NB4 (cell line): ENCODE results near the gene MEI1.
"Not testable (repeated sequence)": the region's sequence is repeated elsewhere in the genome, so short reads cannot be mapped to it uniquely, and the experiment has no call there.

Source experiments
- DNase-seq: peaks from one replicate; pipeline ENCODE4 v3.0.0; 2010; ENCODE audit warnings: low read depth
- H3K4me3 ChIP-seq: one replicate; pipeline ENCODE4 v1.5.1; 2011; ENCODE audit warnings: mild to moderate bottlenecking, low read depth, low read length, moderate library complexity
- CTCF ChIP-seq: IDR thresholded peaks from one replicate; pipeline ENCODE4 v1.5.1; 2012; ENCODE audit warnings: low read depth, low read length
- MYC ChIP-seq: IDR thresholded peaks from 2 replicates; pipeline ENCODE4 v1.6.1; 2011; ENCODE audit warnings: low read depth, low read length
- POLR2A ChIP-seq: IDR thresholded peaks from 2 replicates; pipeline ENCODE4 v1.6.1; 2011; ENCODE audit warnings: mild to moderate bottlenecking; ENCODE audit not compliant: insufficient read length; ENCODE audit errors: extremely low read depth
- TF ChIP-seq, protein P1 (sequence below): IDR thresholded peaks from 2 replicates; pipeline ENCODE4 v1.6.1; 2011; ENCODE audit warnings: low read depth, low read length

MEI1 gene

GRCh38 chr22:41658869-41659268, 40.4 kb upstream of the MEI1 start:
- no peak for TF ChIP-seq CTCF
- TF ChIP-seq POLR2A, result no peak
- TF ChIP-seq MYC, result no peak
- H3K4me3 ChIP-seq, result no peak overlapping the region
- no peak for DNase-seq

- no peak overlapping the region for H3K4me3 ChIP-seq
- no peak for TF ChIP-seq CTCF
- TF ChIP-seq, protein P1, sequence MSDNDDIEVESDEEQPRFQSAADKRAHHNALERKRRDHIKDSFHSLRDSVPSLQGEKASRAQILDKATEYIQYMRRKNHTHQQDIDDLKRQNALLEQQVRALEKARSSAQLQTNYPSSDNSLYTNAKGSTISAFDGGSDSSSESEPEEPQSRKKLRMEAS, result no peak
- TF ChIP-seq MYC, result no peak
- TF ChIP-seq POLR2A, result no peak
- DNase-seq, result no peak
Measured at GRCh38 chr22:41659941-41660340, 39.4 kb upstream of the MEI1 start.

GRCh38 chr22:41660416-41660815, 38.9 kb upstream of the MEI1 start:
- no peak for DNase-seq
- H3K4me3 ChIP-seq, result no peak overlapping the region
- TF ChIP-seq, protein P1, result no peak
- no peak for TF ChIP-seq POLR2A
- TF ChIP-seq MYC, result no peak
- TF ChIP-seq CTCF, result no peak

- H3K4me3 ChIP-seq, result no peak overlapping the region
- TF ChIP-seq CTCF (no peak), MYC (no peak), POLR2A (no peak)
- TF ChIP-seq, protein P1, result no peak
- DNase-seq, result no peak
Measured at GRCh38 chr22:41661088-41661487, 38.2 kb upstream of the MEI1 start.

DNA sequence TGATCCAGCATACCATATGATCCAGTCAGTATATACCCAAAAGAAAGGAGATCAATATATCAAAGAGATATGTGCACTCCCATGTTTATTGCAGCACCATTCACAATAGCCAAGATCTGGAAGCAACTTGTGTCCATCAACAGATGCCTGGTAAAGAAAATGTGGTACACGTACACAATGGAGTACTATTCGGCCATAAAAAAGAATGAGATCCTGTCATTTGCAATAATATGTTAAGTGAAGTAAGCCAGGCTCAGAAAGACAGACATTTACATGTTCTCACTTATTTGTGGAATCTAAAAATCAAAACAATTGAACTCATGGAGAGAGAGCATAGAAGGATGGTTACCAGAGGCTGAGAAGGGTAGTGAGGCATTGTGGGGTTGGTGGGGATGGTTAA, 37.6 kb upstream of the MEI1 start:
- H3K4me3 ChIP-seq, result no peak overlapping the region
- no peak for DNase-seq
- no peak for TF ChIP-seq MYC
- TF ChIP-seq, protein P1, result no peak
- no peak for TF ChIP-seq POLR2A

DNA sequence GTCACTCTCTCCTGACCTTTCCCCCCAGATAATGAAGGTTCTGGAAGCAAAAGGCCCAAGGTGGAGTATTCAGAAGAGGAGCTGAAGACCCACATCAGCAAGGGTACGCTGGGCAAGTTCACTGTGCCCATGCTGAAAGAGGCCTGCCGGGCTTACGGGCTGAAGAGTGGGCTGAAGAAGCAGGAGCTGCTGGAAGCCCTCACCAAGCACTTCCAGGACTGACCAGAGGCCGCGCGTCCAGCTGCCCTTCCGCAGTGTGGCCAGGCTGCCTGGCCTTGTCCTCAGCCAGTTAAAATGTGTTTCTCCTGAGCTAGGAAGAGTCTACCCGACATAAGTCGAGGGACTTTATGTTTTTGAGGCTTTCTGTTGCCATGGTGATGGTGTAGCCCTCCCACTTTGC, 35.7 kb upstream of the MEI1 start:
- DNase-seq, H3K4me3 ChIP-seq: not testable (repeated sequence)

DNA sequence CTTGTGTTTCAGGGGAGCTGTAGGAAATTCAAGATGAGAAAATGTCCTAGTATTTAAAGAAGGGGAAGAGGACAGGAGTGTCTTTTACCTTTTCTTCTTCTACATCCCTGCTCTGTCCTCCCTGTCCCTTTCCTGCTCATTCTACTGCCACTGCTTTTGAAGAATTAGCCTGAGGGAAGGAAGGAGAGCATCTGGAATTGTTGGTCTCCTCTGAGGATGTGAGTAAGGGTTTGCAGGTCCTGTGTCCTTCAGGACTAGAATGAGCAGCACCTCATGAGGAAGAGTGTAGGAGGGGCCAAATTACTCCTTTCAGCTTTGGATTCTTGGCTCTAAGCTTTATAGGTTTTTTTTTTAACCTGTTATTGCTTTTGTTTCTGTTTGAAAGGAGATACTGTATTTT, 34.8 kb upstream of the MEI1 start:
- H3K4me3 ChIP-seq, result no peak overlapping the region
- no peak for DNase-seq
- TF ChIP-seq POLR2A (no peak), MYC (no peak), CTCF (no peak)
- TF ChIP-seq, protein P1, result no peak
